ENCODE measurements around the gene CFAP210.

CFAP210 gene

DNA sequence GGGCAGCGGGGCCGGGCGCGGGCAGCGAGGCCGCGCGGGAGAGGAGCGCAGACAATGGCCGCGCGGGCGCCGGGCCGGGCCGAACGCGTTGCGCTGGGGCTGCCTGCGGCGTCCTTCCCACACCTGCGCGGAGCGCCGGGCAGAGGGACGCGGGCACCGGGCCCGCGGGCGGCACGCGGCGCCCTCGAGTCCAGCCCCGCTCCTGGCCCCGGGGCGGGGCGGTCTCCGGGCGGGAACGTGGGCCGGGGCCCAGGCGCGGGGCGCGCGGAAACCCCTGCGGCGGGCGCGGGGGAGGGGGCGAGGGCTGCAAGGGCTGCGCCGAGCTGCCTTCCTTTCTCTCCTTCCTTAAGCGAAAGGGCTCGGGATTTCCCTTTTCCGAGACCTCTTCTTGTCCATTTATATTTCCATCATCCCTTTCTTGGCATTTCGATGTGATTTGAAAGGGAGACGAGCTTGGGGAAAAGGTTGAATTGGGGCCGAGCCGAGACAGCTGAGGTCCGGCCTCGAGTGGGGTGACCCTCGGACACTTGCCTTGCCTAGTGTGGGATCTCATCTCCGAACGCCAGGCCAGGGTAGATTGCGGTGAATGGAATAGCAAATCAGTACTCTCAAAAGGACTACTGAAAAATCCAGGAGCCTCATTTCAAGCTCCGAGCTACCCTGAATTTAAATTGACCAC lies 40.1 kb upstream of the CFAP210 start:
- TF ChIP-seq, protein P1, sequence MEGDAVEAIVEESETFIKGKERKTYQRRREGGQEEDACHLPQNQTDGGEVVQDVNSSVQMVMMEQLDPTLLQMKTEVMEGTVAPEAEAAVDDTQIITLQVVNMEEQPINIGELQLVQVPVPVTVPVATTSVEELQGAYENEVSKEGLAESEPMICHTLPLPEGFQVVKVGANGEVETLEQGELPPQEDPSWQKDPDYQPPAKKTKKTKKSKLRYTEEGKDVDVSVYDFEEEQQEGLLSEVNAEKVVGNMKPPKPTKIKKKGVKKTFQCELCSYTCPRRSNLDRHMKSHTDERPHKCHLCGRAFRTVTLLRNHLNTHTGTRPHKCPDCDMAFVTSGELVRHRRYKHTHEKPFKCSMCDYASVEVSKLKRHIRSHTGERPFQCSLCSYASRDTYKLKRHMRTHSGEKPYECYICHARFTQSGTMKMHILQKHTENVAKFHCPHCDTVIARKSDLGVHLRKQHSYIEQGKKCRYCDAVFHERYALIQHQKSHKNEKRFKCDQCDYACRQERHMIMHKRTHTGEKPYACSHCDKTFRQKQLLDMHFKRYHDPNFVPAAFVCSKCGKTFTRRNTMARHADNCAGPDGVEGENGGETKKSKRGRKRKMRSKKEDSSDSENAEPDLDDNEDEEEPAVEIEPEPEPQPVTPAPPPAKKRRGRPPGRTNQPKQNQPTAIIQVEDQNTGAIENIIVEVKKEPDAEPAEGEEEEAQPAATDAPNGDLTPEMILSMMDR (IDR thresholded peaks at IDR 0.05), result no peak

DNA sequence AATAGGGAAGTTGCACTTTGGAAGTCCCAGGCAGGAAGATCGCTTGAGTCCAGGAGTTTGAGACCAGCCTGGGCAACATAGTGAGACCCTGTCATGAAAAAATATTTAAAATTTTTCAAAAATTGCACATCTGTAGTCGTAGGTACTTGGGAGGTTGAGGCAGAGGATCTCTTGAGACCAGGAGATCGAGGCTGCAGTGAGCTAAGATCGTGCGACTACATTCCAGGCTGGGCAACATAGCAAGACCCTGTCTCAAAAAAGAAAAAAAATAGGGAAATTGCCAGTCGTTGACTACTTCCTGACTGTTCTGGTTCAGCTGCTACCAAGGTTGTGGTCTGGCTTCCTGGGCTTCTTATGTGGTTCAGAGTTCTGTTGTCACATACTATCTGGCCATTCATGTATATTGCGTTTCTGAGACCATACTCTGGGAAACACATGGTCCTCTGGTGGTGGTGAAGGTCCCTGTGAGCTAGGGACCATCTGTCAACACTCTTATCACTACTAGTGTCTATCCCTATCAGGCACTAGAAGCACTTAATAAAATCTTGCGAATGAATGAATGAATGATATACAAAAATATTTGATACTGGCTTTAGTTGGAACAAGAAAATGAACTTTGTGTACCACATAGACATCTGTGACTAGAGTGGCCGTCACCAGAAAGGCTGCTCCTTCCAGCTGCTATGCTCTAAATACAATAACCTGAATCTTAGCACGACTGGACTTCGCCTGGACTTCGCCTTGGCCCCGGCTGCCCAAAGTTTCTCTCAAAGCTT lies 38.6 kb upstream of the CFAP210 start:
- TF ChIP-seq, protein P1 (IDR thresholded peaks at IDR 0.05), result no peak

DNA sequence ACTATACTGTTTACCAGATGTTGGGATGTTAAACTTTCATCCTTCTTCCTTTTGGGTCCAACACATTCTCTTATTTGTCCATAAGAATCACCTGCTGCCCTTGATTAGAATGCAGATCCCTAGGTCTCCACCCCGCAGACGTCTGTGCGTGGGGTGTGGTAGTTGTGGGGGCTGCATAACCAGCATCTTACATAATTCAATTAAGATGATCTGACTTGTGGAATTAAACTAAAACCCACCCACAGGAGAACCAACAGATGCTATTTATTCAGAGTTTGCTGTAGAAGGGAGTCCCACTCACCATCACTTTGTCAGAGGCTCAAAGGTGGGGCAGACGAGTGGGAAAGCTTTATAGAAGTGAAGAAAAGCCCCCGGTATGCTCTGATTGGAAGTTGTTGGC lies 37.9 kb upstream of the CFAP210 start:
- TF ChIP-seq, protein P1 (IDR thresholded peaks at IDR 0.05), result no peak

DNA sequence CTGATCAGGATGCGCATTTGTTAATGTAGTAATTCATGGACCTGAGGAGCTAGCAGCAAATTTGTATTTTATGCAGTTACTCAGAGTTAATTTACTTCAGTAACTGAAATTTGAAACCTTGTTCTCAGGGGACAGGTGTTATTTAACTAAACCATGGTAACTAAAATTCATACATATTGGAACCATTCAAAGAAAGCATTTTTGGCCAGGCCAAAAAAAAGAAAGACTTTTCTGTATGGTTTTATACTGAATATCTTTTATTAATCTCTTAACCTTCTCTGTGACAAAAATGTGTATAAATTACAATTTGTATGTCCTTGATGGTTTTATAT lies 35.0 kb upstream of the CFAP210 start:
- TF ChIP-seq, protein P1 (IDR thresholded peaks at IDR 0.05), result no peak

DNA sequence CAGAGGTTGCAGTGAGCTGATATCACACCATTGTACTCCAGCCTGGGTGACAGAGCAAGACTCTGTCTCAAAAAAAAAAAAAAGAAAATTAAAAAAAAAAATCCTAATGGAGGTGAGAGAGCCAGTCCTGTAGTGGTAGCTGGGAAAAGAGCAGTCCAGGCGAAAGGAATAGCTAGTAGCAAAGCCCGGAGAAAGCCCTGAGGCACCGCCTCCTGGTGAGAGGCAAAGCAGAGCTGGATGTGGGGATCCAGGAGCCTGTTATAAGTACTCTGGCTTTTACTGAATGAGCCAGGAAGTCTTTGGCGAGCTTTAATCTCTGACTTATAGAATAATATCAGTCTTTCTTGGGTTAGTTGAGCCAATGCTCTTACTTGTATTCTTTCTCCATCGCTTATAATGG lies 32.9 kb upstream of the CFAP210 start:
- TF ChIP-seq, protein P1 (IDR thresholded peaks at IDR 0.05), result no peak

DNA sequence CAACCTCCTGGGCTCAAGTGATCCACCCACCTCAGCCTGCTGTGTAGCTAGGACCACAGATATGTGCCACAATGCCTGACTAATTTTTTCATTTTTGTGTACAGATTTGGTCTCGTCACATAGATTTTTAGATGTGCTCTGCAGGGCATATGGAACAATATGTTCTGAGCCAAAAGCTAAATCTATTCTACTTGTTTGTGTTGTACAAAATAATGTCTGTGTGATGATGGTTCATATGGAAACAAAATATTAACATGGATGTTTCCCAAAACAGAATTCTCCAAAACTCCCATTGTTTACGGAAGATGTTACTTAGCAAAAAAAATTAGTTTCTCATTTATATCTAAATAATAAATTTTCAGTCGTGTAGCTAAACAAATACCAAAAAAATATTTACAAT lies 26.8 kb upstream of the CFAP210 start:
- TF ChIP-seq, protein P1 (IDR thresholded peaks at IDR 0.05), result no peak

DNA sequence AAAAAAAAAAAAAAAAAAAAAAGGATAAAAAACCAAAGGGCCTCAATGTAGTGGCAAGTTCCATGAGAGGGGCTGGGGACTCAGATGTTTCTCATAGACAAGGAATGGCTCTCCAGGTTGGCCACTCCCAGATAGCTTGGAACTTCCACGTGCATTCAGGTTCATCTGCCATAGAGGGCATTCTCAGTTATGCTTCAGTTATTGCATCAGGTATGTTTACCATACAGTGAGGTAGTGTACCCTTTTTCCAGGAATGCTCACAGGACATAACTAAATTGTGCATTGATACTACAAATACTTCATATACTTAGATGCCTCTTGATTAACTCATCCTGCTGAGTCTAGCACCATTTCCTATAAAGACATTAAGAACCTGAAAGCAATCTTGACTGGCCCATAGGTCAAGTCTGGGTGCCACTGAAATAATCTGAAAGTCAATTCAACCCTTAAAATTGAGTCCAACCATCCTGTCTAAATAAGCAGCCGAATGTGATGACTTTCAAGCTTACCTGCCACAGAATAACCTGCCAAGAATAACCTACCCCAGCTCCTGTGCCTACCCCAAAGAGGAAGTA lies 24.8 kb upstream of the CFAP210 start:
- TF ChIP-seq, protein P1 (IDR thresholded peaks at IDR 0.05), result no peak
